Putamen (tissue), 1 donor: ENCODE data around the gene MMP7.

Experiments used
- DNase-seq: peaks from one replicate; pipeline ENCODE4 v3.0.0-alpha.2; 2016; ENCODE audit warnings: low spot score

The MMP7 gene

DNA sequence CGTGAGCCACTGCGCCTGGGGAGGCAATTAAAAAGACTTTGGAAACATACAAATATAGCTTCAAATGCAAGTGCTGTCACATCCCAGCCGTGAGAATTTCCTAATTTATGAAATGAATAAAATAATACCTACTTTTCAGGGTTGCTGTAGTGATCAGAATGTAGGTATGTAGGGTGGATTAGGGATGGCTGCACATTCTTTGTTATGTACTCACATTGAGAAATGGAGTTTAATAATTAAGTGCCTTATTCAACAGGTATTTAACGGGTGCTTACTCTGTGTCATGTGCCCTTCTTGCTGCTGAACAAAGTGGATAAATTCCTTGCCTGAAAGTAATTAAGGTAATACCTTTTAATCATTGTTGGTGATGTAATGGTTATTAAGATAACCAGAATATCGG, 37.0 kb downstream of the MMP7 start:
- DNase-seq = no peak

DNA sequence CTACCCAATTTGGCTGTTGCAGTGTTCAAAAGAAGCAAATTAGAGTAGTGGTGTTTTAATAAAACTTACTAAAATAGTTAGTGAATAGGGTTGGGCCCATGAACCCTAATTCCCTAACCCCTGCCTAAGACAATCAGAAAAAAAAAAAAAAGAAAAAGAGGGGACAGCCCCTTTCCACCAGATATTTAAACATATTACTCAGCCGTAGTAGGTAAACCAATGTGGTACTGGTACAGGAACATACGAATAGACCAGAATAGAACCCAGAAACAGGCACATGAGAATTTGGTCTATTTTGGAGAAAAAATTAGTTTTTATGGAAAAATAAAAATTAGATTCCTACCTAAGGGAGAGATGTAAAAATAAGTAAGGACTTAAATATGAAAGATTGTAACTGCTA, 38.6 kb downstream of the MMP7 start:
- DNase-seq = no peak

DNA sequence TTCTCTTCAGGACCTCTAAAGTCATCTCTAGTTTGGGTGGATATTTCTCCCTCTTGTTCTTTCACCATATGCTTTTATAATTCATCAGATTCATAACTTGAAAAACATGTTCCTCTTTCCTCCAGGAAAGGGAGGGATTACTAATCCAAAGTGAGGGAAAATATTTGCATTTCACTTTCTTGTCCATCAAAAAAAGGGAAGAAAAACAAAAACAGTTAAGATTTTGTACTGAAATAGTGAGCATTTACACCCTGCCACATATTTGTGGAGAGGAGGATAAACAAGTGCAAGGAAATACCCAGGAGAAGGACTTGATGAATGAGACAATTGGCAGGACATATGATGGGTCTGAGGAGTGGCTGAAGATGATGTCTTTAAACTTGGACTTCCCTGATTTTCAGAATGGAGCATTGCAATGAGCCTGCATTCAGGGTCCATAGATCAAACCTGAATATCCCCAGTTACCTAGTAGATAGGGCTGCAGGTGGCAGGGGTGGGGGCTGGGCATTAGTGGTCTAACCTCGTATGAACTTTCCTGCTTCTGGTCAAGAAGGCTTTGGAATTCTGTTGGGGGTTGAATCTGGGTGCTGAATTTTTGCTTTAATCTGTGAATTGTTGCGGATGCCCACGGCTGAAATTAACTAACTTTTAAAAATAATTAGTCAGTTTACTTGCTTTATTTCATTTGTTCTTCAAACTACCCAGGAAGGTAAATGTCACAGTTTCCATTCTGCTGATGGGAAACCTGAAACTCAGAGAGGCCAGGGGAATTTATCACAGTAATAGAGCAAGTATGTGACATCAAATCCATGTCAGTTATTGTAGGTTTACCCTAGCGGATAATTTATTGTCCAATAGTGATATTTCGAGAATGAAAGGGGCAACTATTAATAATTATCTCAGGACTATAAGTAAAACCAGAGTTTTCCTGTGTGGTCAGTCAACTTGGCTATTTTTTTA, 41.1 kb downstream of the MMP7 start:
- DNase-seq = no peak

DNA sequence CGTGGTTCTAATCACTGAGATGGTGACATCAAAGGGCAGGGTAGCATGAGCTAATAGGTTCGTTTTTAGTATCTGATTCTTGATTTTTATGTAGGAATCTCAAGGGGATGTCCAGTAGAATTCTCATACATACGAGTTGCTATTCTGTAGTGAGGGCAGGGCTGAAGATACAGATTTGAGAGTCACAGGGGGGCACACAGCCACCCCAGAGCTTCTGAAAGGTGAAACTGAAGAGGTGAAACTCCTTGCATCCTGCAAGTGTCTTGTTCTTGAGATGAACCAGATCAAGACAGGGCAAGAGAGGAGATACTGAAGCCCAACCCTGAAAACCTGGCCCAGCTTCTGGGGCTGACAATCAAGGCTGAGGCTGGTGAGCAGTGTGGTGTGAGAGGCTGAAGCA, 42.3 kb downstream of the MMP7 start:
- no peak for DNase-seq

DNA sequence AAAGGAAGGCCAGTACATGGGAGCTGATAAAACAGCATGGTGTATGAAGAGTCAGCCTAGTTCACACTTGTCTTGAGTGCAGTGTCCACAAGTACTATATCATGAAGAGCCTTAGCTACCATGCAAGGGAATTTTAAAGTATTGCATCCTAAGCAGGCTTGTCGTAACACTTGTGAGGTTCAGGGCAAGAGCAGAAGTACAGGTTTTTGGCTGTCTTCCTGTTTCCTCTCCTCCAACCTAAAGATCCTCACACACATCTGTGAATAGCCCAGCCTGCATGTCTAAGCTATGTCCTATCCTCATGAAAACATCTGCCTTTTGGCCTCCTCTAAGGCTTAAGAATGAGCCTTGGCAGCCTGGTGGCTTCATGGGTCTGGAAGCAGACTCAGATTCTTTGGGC, 43.3 kb downstream of the MMP7 start:
- DNase-seq = no peak

DNA sequence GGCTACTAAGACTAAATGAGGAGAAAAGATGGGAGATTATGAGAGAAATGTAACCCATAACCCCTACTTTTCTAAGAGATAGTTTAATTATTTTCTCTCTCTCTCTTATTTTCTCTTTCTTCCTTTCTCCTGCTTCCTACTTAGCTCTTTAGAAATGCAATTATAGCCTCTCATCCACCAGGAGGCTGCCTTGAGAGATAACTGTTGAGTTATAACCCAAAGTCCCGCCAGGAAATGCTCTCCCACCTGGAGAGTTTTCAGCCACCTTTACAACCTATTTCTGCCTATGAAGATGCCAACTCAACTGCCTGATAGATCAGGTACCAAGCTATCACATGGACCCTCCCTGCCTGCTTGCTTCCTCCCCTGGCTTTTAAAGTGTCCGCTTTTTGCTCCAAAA, 44.0 kb downstream of the MMP7 start:
- no peak for DNase-seq

DNA sequence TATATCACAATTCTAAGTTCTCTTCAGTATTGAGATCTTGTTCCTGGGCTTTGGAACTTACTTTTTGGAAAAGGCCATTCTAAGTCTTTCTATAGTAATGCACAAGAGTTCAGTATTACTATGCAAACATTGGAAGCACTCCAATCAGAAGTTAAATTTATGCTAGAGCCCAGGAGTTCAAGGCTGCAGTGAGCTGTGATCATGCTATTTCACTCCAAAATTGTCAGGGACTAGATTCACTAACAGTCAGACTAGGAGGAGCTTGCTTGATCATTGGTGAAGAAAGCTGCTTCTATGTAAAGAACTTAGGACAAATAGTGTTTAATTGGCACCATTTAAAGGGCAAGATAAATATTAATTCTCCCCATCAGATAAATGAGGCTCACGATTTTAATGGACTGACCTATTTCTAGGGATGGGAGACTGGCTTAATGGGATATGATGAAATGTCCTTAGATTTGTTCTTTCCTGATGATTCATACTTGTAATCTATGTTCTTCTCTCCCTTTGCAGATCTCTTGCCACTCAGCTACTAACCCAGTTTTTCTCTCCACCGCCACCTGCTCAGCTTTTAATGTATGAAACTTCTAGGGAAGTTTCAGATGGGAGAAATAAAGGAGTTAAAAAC, 45.3 kb downstream of the MMP7 start:
- DNase-seq = no peak

DNA sequence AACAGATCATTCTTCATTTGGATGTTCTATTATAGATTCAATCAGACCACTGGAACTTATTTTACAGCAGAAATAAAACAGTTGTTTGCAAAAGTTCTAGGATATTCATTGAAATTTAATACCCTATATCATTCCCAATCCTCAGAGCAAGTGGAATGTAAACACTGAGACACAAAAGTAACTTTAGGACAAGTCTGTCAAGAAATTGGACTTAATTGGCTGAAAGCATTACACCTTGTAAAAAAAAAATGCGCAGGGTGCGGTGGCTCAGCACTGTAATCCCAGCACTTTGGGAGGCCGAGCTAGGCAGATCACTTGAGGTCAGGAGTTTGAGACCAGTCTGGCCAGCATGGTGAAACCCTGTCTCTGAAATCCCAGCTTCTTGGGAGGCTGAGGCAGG, 48.1 kb downstream of the MMP7 start:
- DNase-seq = no peak

DNA sequence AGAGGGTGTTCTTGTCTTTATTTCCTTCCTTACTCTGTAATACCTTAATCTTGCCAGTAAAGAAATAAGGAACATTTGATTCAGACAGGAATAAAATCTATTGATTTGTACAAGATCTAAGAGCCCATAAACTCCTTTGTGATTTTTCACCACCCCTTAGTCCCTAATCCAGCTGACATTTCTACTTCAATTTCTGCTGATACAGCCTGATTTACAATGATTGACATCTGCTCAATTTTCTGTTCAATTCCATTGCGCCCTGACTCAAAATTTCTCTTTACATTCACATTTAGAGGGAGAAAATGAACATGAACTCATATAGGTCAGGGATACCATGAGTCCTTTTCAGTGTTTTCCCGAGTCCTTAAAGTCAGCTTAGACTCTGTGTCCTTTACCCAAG, 50.8 kb downstream of the MMP7 start:
- no peak for DNase-seq

DNA sequence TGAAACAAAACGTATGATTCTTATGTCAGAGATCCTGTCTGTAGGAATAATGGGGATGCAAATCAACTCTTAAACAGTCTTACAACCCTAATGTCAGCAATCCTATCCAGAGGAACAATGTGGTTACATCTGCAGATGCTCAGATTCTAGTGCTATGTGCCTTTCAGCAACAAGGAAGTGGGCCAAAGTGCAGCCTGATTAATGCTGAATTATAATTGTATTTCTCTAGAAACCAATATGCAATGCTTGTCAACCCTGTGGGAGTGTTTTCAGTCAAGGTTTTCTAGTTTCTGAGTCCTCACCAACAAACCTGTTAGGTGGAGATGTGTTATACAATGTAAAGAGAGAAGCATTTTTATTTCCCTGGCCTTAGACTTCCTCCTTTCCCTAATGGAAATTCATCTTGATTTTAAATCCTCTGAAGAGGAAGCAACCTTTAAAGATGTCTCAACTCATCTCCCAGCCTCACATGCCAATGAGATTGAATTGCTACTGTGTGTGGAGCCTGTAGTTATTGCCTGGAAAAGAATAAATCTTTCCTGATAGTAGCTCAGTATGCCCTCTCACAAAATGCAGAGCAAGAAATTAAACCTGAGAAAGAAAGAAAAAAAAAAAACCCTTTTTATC, 51.8 kb downstream of the MMP7 start:
- DNase-seq = no peak

DNA sequence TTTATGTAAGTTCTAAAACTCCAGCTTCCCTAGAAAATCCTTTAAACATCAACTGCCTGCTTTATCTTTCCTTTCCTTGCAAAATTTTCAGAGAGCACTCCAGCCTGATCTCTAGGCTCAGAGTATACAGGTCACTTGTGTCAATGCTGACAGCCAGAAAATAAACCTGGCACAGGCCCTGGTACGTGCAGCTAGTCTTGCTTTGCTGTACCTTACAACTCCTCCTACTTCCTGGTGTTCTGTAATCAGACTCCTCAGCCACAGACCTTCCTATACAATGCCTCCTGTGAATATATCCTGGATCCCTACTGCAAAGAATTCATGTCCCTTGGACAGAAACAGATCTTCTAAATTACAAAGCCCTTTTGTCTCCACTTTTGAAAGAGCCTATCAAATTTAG, 53.7 kb downstream of the MMP7 start:
- no peak for DNase-seq

DNA sequence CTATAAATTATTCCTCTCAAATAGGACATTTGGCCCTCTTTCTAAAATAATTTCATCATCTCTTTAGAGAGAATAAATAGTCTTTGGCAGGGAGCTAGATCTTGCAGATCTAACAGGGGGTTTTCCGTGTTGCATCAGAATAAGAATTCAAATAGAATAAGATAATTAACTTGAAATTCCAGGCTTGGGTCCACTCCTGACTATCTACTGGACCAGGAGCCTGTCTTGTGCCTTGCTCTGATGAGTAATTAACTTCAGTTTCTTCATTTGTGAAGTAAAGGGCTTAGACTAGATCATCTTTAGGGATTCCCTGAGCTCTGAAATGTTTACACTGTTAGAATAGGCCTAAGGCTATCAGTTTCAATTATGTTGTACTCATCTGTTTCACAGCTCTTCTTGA, 54.5 kb downstream of the MMP7 start:
- DNase-seq = no peak

DNA sequence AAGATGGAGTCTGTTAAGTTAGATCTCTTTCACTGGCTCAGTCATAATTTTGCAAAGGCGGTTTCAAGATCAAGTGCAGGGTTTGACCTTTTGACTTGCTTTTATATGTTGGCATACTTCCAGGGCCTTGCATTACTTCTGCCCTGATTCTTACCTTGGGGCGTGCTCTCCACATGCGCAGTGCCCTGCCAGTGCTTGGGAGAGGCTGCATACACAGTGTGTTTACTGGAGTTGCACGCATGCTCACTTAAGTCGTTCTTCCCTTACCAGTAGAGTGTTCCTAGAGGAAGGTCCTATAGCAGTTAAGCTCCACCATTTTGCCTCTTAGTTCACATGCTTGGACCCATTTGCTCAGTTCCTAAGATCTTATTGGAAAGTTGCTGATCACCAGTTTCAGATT, 57.0 kb downstream of the MMP7 start:
- no peak for DNase-seq

DNA sequence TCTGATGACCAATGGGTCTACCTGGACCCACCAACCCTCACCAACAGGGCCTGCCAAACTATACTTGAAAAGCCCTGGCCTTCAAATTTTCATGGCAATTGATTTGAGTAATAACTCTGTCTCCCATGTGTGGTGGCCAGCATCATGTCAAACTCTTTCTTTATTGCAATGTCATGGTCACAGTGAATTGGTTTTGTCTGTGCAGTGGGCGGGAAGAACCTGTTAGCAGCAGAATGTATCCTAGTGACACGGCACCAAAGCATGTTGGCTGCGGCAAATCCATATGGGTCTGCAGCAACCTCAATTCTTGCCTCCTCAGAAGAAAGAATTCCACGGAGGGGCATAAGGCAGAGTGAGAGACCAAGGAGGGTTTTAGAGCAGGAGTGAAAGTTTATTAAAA, 58.4 kb downstream of the MMP7 start:
- DNase-seq = no peak

DNA sequence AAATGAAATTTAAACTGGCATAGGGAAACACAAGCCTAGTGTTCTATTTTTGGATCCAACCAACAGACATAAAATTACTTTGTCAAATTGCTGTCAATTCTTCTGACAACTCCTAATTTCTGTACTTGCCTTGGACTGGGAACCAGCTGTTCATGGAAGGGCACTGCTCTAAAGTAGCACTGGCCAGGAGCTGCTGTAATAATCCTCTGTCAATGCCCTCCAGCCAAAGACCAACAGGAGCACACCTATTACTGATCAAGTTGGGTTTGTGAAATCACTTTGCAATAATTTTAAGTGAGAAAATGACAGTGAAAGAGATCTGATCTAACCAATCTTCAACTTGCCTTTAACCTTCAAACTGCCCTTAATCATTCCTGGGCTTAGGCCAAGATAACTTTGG, 59.1 kb downstream of the MMP7 start:
- DNase-seq = no peak
